Kidney epithelial cell (primary cell): ENCODE measurements around the gene CCNF. TPM values are rescaled to one million over a fixed set of nuclear protein-coding genes. Genes with fewer than 3 reads are reported as not detected.
"Not testable (repeated sequence)": the region's sequence is repeated elsewhere in the genome, so short reads cannot be mapped to it uniquely, and the experiment has no call there.

ENCODE experiments used
- DNase-seq: peaks from one replicate; pipeline ENCODE4 v3.0.0-alpha.2; 2010; ENCODE audit warnings: low read depth
- H3K27me3 ChIP-seq: 2 replicates; pipeline ENCODE4 v1.6.0; 2011; ENCODE audit warnings: low read length; ENCODE audit not compliant: control insufficient read depth, insufficient read depth
- H3K36me3 ChIP-seq: 2 replicates; pipeline ENCODE4 v1.5.1; 2011; ENCODE audit warnings: low read length; ENCODE audit not compliant: control insufficient read depth, insufficient read depth
- H3K4me3 ChIP-seq: 2 replicates; pipeline ENCODE4 v1.5.1; 2011; ENCODE audit warnings: low read depth, mild to moderate bottlenecking, control low read depth, low read length
- CTCF ChIP-seq: IDR thresholded peaks from 2 replicates; pipeline ENCODE4 v1.5.1; 2011; ENCODE audit warnings: mild to moderate bottlenecking, moderate library complexity, low read length, control low read depth, inconsistent platforms; ENCODE audit not compliant: insufficient read depth, poor library complexity, severe bottlenecking
- total RNA-seq: library from RNA; depleted of rRNA; stranded (reverse); fragments of >200 nt; gene quantifications from 2 replicates; pipeline ENCODE4 v1.2.3, GENCODE V29; 2015

CCNF gene
- total RNA-seq, 1 donor from 2014 or later = 7.4 TPM

DNA sequence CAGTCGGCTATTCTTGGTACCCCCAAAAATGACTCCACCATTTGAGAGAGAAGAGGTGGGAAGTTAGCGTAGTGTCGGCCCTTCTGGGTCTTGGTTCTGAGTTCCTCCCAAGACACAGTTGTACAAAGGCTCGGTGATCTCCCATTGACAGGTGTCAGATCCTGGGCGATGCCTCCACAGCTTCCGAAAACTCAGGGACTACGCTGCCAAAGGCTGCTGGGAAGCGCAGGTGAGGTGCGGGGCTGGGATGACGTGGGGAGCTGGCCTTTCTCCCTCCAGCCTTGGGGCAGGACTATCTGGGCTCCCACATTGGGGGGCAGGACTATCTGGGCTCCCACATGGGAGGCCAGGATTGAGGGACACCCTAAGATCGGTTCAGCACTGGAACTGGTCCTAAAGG, 10.4 kb downstream of the CCNF start:
- no peaks in the 10 kb centered on the region for H3K27me3 ChIP-seq
- H3K36me3 ChIP-seq = peaks cover 3% of the 10 kb centered on the region
- no peak for TF ChIP-seq CTCF
- no peak for DNase-seq
- no peak overlapping the region for H3K4me3 ChIP-seq

GRCh38 chr16:2441143-2441804, 12.0 kb downstream of the CCNF start:
- not testable (repeated sequence) for H3K4me3 ChIP-seq, DNase-seq, H3K36me3 ChIP-seq, H3K27me3 ChIP-seq

GRCh38 chr16:2443555-2443954, 14.3 kb downstream of the CCNF start:
- no peak overlapping the region for H3K4me3 ChIP-seq
- no peaks in the 10 kb centered on the region for H3K27me3 ChIP-seq
- DNase-seq = no peak
- TF ChIP-seq CTCF = no peak
- peaks cover 2% of the 10 kb centered on the region for H3K36me3 ChIP-seq

- no peak for DNase-seq
- no peak for TF ChIP-seq CTCF
- peaks cover 4% of the 10 kb centered on the region for H3K36me3 ChIP-seq
Observed at GRCh38 chr16:2447920-2448583, 18.8 kb downstream of the CCNF start.

GRCh38 chr16:2449118-2449517, 19.9 kb downstream of the CCNF start:
- TF ChIP-seq CTCF = no peak
- Histone ChIP-seq H3K27me3 (no peaks in the 10 kb centered on the region), H3K36me3 (peaks cover 6% of the 10 kb centered on the region), H3K4me3 (no peak overlapping the region)
- DNase-seq = no peak

More at GRCh38 chr16:2447920-2448583, 18.8 kb downstream of the CCNF start:
- Histone ChIP-seq H3K4me3 (no peak overlapping the region), H3K27me3 (no peaks in the 10 kb centered on the region)

DNA sequence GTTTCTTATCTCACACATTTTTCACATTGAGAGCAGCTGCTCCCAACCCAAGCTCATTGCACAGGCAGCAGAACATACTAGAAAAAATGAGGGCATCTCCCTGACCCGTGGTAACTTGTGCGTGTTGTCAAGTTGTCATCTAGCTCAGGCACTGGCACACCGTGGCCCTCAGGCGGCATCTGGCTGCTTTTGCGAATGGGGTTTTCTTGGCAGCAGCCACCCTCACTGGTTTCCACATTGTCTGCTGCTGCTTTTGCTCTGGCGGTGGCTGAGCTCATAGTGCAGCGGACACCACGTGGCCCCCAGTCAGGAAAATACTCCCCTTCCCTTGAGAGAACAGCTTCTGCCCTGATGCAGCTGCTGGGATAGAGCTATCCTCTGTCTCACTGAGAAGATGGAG, 21.3 kb downstream of the CCNF start:
- H3K27me3 ChIP-seq = no peaks in the 10 kb centered on the region
- peaks cover 6% of the 10 kb centered on the region for H3K36me3 ChIP-seq
- DNase-seq = no peak
- H3K4me3 ChIP-seq = no peak overlapping the region
- TF ChIP-seq CTCF = no peak
